Measurements from ENCODE around the gene ATXN7L2.

DNA sequence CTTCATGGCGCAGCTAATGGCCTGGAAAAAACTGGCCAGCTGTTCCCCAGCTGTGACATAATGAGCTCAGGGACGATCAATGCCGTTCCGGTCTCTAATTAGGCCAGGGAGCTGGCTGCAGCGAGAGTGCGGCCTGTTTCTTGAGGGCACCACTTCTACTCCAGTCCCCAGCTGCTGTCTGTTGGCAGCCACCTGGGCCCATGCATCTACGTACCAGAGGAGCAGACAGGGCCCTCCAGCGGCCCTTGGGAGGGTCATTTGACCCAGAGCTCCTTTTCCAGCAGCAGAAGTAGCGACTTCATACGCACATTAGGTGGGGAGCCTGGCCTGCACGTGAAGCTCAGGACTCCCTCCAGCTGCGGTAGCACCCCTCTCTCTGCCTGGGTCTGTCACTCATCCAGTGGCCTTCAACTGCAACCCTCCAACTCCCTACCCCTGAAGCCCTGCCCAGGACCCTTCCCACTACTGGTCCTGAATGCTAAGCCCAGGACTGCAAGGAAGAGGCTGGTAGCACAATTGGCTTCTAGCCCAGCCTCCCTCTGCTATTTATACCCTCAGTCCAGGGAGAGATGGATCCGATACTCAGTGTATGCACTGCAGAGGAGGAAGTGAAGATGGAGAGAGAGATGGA is 46.9 kb downstream of the ATXN7L2 start:
- TF ChIP-seq ZNF677 (tag by site-specific recombination; IDR thresholded peaks at IDR 0.05) = no peak
- no peak for TF ChIP-seq SETDB1 (IDR thresholded peaks at IDR 0.05; ENCODE audit: insufficient read length, low read length)
- no peak for TF ChIP-seq RBAK (tag by site-specific recombination; IDR thresholded peaks at IDR 0.05)
- TF ChIP-seq ZBTB44 (tag by site-specific recombination; IDR thresholded peaks at IDR 0.05) = no peak
- TF ChIP-seq, protein P1, sequence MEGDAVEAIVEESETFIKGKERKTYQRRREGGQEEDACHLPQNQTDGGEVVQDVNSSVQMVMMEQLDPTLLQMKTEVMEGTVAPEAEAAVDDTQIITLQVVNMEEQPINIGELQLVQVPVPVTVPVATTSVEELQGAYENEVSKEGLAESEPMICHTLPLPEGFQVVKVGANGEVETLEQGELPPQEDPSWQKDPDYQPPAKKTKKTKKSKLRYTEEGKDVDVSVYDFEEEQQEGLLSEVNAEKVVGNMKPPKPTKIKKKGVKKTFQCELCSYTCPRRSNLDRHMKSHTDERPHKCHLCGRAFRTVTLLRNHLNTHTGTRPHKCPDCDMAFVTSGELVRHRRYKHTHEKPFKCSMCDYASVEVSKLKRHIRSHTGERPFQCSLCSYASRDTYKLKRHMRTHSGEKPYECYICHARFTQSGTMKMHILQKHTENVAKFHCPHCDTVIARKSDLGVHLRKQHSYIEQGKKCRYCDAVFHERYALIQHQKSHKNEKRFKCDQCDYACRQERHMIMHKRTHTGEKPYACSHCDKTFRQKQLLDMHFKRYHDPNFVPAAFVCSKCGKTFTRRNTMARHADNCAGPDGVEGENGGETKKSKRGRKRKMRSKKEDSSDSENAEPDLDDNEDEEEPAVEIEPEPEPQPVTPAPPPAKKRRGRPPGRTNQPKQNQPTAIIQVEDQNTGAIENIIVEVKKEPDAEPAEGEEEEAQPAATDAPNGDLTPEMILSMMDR (tag by site-specific recombination; IDR thresholded peaks at IDR 0.05) = no peak
- TF ChIP-seq ZNF335 (tag by site-specific recombination; conservative IDR thresholded peaks at IDR 0.05) = no peak
- TF ChIP-seq HOXD13 (CRISPR knock-in tag; IDR thresholded peaks at IDR 0.05; ENCODE audit: borderline replicate concordance) = no peak
- no peak for TF ChIP-seq ZNF274 (IDR thresholded peaks at IDR 0.05; ENCODE audit: low read length)
- no peak for TF ChIP-seq ZNF274 (tag by site-specific recombination; IDR thresholded peaks at IDR 0.05; ENCODE audit: borderline replicate concordance)
- no peak for TF ChIP-seq YY1 (tag by site-specific recombination; IDR thresholded peaks at IDR 0.05)
- TF ChIP-seq, protein P2, sequence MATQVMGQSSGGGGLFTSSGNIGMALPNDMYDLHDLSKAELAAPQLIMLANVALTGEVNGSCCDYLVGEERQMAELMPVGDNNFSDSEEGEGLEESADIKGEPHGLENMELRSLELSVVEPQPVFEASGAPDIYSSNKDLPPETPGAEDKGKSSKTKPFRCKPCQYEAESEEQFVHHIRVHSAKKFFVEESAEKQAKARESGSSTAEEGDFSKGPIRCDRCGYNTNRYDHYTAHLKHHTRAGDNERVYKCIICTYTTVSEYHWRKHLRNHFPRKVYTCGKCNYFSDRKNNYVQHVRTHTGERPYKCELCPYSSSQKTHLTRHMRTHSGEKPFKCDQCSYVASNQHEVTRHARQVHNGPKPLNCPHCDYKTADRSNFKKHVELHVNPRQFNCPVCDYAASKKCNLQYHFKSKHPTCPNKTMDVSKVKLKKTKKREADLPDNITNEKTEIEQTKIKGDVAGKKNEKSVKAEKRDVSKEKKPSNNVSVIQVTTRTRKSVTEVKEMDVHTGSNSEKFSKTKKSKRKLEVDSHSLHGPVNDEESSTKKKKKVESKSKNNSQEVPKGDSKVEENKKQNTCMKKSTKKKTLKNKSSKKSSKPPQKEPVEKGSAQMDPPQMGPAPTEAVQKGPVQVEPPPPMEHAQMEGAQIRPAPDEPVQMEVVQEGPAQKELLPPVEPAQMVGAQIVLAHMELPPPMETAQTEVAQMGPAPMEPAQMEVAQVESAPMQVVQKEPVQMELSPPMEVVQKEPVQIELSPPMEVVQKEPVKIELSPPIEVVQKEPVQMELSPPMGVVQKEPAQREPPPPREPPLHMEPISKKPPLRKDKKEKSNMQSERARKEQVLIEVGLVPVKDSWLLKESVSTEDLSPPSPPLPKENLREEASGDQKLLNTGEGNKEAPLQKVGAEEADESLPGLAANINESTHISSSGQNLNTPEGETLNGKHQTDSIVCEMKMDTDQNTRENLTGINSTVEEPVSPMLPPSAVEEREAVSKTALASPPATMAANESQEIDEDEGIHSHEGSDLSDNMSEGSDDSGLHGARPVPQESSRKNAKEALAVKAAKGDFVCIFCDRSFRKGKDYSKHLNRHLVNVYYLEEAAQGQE (tag by site-specific recombination; IDR thresholded peaks at IDR 0.05) = no peak
- TF ChIP-seq ZNF175 (tag by site-specific recombination; IDR thresholded peaks at IDR 0.05) = no peak
- no peak for TF ChIP-seq ZNF292 (tag by site-specific recombination; IDR thresholded peaks at IDR 0.05; ENCODE audit: borderline replicate concordance, low read depth)
